Breast epithelium (tissue), 3 donors: ENCODE data around the gene RPS10.

Experiments
- CTCF ChIP-seq, 3 donors: fragments of 450-650 bp; IDR thresholded peaks; one replicate each; pipeline ENCODE4 v1.5.1; 2016 to 2017; ENCODE audit warnings: antibody characterized with exemption in 3 of 3, mild to moderate bottlenecking in 3 of 3, moderate library complexity in 3 of 3
- POLR2A ChIP-seq: fragments of 450-650 bp; IDR thresholded peaks from one replicate; pipeline ENCODE4 v1.6.1; 2016; ENCODE audit warnings: antibody characterized with exemption, mild to moderate bottlenecking, moderate library complexity
- POLR2AphosphoS5 ChIP-seq, 3 donors: sonication (generic); formaldehyde crosslinking; IDR thresholded peaks; one replicate each; pipeline ENCODE4 v1.6.1; 2017; ENCODE audit warnings: antibody characterized with exemption in 3 of 3

GRCh38 chr6:34438705-34439104 is 12.8 kb upstream of the RPS10 start:
- no peak for TF ChIP-seq CTCF (IDR thresholded peaks at IDR 0.05)
- no peak for TF ChIP-seq POLR2AphosphoS5 (IDR thresholded peaks at IDR 0.05)
- no peak for TF ChIP-seq POLR2A
